ENCODE measurements around the gene ECEL1. TPM values are rescaled to one million over a fixed set of nuclear protein-coding genes. Genes with fewer than 3 reads are reported as not detected.
"Not testable (repeated sequence)": the region's sequence is repeated elsewhere in the genome, so short reads cannot be mapped to it uniquely, and the experiment has no call there.

Gene ECEL1
- total and polyA plus RNA-seq, 2 experiments from 2014 or later: 6.7 to 17.5 TPM

- H3K27me3 Mint-ChIP-seq (ENCODE audit: insufficient read depth, low read depth, poor library complexity): peaks cover 13% of the 10 kb centered on the region
- ATAC-seq; H3K4me3 ChIP-seq; H3K27me3 ChIP-seq (ENCODE audit: insufficient read depth); H3K27ac Mint-ChIP-seq; H3K4me1 Mint-ChIP-seq; H3K27ac ChIP-seq (ENCODE audit: low read depth); H3K4me1 ChIP-seq (ENCODE audit: insufficient read depth); H3K9me3 Mint-ChIP-seq; H3K36me3 Mint-ChIP-seq (ENCODE audit: low read depth); DNase-seq (ENCODE audit: low spot score); H2AFZ ChIP-seq; H4K20me1 ChIP-seq (replicated peaks; ENCODE audit: insufficient read depth); H3K4me3 Mint-ChIP-seq; H3K79me2 ChIP-seq (replicated peaks; ENCODE audit: insufficient read depth); H3K4me2 ChIP-seq; H3K36me3 ChIP-seq (ENCODE audit: insufficient read depth); H3K9me2 ChIP-seq (ENCODE audit: insufficient read depth); H3F3A ChIP-seq (replicated peaks; ENCODE audit: low read depth): not testable (repeated sequence)
Observed at GRCh38 chr2:232441922-232442321, 45.7 kb downstream of the ECEL1 start.

GRCh38 chr2:232441147-232441651 is 46.4 kb downstream of the ECEL1 start:
- no peaks in the 10 kb centered on the region for H3K4me1 ChIP-seq (ENCODE audit: insufficient read depth)
- no peaks in the 10 kb centered on the region for H4K20me1 ChIP-seq (replicated peaks; ENCODE audit: insufficient read depth)
- H3K36me3 ChIP-seq (ENCODE audit: insufficient read depth): no peaks in the 10 kb centered on the region
- H3K36me3 Mint-ChIP-seq (ENCODE audit: low read depth): no peaks in the 10 kb centered on the region
- no peak for DNase-seq (ENCODE audit: low spot score)
- H3K9me3 Mint-ChIP-seq: no peaks in the 10 kb centered on the region
- H3K4me3 ChIP-seq: no peak overlapping the region
- no peak for ATAC-seq
- no peak overlapping the region for H2AFZ ChIP-seq
- H3K27me3 ChIP-seq (ENCODE audit: insufficient read depth): no peaks in the 10 kb centered on the region
- H3K4me3 Mint-ChIP-seq: no peak overlapping the region
- H3F3A ChIP-seq (replicated peaks; ENCODE audit: low read depth): no peaks in the 10 kb centered on the region
- H3K4me1 Mint-ChIP-seq: peaks cover 4% of the 10 kb centered on the region; the same call in 2 of the 3 replicates
- no peaks in the 10 kb centered on the region for H3K79me2 ChIP-seq (replicated peaks; ENCODE audit: insufficient read depth)
- H3K4me2 ChIP-seq: no peak overlapping the region
- TF ChIP-seq ZNF114 (CRISPR knock-in tag; IDR thresholded peaks at IDR 0.05) (no peak), REST (IDR thresholded peaks at IDR 0.05; ENCODE audit: unreplicated experiment) (no peak), EZH2phosphoT487 (IDR thresholded peaks at IDR 0.05; ENCODE audit: unreplicated experiment) (no peak), NANOG (IDR thresholded peaks at IDR 0.05; ENCODE audit: borderline replicate concordance) (no peak), ETS1 (IDR thresholded peaks at IDR 0.05) (no peak), POLR2AphosphoS5 (IDR thresholded peaks at IDR 0.05; ENCODE audit: low read depth) (no peak)
- TF ChIP-seq, protein P1, sequence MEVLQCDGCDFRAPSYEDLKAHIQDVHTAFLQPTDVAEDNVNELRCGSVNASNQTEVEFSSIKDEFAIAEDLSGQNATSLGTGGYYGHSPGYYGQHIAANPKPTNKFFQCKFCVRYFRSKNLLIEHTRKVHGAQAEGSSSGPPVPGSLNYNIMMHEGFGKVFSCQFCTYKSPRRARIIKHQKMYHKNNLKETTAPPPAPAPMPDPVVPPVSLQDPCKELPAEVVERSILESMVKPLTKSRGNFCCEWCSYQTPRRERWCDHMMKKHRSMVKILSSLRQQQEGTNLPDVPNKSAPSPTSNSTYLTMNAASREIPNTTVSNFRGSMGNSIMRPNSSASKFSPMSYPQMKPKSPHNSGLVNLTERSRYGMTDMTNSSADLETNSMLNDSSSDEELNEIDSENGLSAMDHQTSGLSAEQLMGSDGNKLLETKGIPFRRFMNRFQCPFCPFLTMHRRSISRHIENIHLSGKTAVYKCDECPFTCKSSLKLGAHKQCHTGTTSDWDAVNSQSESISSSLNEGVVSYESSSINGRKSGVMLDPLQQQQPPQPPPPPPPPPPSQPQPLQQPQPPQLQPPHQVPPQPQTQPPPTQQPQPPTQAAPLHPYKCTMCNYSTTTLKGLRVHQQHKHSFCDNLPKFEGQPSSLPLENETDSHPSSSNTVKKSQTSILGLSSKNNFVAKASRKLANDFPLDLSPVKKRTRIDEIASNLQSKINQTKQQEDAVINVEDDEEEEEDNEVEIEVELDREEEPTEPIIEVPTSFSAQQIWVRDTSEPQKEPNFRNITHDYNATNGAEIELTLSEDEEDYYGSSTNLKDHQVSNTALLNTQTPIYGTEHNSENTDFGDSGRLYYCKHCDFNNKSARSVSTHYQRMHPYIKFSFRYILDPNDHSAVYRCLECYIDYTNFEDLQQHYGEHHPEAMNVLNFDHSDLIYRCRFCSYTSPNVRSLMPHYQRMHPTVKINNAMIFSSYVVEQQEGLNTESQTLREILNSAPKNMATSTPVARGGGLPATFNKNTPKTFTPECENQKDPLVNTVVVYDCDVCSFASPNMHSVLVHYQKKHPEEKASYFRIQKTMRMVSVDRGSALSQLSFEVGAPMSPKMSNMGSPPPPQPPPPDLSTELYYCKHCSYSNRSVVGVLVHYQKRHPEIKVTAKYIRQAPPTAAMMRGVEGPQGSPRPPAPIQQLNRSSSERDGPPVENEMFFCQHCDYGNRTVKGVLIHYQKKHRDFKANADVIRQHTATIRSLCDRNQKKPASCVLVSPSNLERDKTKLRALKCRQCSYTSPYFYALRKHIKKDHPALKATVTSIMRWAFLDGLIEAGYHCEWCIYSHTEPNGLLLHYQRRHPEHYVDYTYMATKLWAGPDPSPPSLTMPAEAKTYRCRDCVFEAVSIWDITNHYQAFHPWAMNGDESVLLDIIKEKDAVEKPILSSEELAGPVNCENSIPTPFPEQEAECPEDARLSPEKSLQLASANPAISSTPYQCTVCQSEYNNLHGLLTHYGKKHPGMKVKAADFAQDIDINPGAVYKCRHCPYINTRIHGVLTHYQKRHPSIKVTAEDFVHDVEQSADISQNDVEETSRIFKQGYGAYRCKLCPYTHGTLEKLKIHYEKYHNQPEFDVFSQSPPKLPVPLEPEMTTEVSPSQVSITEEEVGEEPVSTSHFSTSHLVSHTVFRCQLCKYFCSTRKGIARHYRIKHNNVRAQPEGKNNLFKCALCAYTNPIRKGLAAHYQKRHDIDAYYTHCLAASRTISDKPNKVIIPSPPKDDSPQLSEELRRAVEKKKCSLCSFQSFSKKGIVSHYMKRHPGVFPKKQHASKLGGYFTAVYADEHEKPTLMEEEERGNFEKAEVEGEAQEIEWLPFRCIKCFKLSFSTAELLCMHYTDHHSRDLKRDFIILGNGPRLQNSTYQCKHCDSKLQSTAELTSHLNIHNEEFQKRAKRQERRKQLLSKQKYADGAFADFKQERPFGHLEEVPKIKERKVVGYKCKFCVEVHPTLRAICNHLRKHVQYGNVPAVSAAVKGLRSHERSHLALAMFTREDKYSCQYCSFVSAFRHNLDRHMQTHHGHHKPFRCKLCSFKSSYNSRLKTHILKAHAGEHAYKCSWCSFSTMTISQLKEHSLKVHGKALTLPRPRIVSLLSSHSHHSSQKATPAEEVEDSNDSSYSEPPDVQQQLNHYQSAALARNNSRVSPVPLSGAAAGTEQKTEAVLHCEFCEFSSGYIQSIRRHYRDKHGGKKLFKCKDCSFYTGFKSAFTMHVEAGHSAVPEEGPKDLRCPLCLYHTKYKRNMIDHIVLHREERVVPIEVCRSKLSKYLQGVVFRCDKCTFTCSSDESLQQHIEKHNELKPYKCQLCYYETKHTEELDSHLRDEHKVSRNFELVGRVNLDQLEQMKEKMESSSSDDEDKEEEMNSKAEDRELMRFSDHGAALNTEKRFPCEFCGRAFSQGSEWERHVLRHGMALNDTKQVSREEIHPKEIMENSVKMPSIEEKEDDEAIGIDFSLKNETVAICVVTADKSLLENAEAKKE (CRISPR knock-in tag; IDR thresholded peaks at IDR 0.05): no peak
- no peaks in the 10 kb centered on the region for H3K9me2 ChIP-seq (ENCODE audit: insufficient read depth)
- H3K27ac Mint-ChIP-seq: no peak overlapping the region
- peaks cover 16% of the 10 kb centered on the region for H3K27me3 Mint-ChIP-seq (ENCODE audit: insufficient read depth, low read depth, poor library complexity)
- no peak overlapping the region for H3K27ac ChIP-seq (ENCODE audit: low read depth)
